ENCODE results near the gene TRIO. TPM values are rescaled to one million over a fixed set of nuclear protein-coding genes. Genes with fewer than 3 reads are reported as not detected.
A peak's percentile ranks its signal among the peaks of the same experiment; 100 is the strongest.

Gene TRIO
- total RNA-seq, 1 donor from 2014 or later: 223 TPM

DNA sequence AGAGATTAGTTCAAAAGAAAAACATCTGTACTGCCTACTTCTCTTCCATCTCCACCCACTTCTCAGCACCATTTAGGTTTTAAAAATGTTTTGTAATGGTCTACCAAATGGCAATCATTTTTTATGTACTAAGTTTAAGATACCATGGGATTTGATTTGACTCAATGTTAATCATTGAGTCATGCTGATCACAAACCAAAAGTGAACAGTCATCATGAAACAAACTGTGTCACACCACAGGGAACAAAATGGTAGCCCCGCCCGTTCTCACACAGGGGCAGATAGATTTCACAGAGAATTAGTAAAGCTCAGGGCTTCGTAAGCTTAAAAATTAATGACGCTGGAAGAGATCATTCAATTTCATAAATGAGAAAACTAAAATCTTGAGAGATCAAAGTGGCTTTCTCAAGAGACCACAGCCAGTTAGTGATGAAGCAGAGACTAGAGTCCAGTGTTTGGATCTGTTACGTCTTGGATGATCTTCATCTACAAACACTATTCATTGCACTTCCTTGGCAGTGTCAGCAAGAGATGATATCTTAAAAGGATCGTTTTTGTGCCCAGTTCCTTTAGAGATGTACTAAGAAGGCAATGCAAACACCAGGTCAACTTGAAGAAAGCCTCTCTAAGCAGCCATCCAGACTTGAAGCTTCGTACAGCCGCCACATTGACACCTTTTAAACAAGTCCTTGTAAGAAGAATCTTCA is 33.9 kb upstream of the TRIO start:
- peaks cover 1% of the 10 kb centered on the region for H3K27me3 Mint-ChIP-seq
- TF ChIP-seq, protein P1, sequence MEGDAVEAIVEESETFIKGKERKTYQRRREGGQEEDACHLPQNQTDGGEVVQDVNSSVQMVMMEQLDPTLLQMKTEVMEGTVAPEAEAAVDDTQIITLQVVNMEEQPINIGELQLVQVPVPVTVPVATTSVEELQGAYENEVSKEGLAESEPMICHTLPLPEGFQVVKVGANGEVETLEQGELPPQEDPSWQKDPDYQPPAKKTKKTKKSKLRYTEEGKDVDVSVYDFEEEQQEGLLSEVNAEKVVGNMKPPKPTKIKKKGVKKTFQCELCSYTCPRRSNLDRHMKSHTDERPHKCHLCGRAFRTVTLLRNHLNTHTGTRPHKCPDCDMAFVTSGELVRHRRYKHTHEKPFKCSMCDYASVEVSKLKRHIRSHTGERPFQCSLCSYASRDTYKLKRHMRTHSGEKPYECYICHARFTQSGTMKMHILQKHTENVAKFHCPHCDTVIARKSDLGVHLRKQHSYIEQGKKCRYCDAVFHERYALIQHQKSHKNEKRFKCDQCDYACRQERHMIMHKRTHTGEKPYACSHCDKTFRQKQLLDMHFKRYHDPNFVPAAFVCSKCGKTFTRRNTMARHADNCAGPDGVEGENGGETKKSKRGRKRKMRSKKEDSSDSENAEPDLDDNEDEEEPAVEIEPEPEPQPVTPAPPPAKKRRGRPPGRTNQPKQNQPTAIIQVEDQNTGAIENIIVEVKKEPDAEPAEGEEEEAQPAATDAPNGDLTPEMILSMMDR (IDR thresholded peaks at IDR 0.05): no peak
- DNase-seq: no peak
- ChIA-PET POLR2A (interaction anchor here (0.6 kb wide), 1 partner anchor 92 kb away, joined by 3 read pairs; no protein-coding TSS in a partner anchor), CTCF (interaction anchor here (1.0 to 3.9 kb wide), 16 partner anchors 11 to 243 kb away, joined by 3 to 70 read pairs (median 4); partner anchors contain the start of gene TRIO)
- H3K9me3 Mint-ChIP-seq: no peaks in the 10 kb centered on the region
- H3K36me3 Mint-ChIP-seq (ENCODE audit: low read depth): no peaks in the 10 kb centered on the region
- H3K4me1 Mint-ChIP-seq: peaks cover 40% of the 10 kb centered on the region
- peak overlapping the region; percentile 76 for H3K4me3 Mint-ChIP-seq
- ATAC-seq (ENCODE audit: low read depth): peak; percentile 73
- intact Hi-C loops (cut with micrococcal nuclease): loop anchor here (2.0 to 5.0 kb wide), 5 partner anchors 64 to 548 kb away; no protein-coding TSS in a partner anchor
- peak overlapping the region; percentile 80 for H3K27ac Mint-ChIP-seq

DNA sequence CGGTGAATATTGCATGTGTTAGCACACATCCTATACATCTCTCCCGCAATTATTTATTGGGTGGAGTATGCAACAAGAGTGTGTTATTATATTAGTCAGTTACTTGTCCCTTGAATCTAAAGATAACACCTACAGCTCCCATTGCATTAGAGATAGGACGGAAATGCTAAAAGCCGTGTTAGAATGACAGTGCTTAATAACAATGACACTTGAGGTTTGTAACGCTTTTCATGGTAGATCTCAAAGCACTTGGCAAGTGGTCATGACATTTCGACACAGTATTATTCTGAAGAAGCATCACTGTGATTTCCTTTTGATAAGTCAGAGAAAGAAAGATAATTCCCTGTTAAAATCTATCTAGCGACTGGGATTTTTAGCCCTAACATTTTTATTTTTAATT is 33.4 kb upstream of the TRIO start:
- no peaks in the 10 kb centered on the region for H3K36me3 Mint-ChIP-seq (ENCODE audit: low read depth)
- H3K27ac Mint-ChIP-seq: no peak overlapping the region
- intact Hi-C loops (cut with micrococcal nuclease): loop anchor here (2.0 to 5.0 kb wide), 5 partner anchors 63 to 548 kb away; no protein-coding TSS in a partner anchor
- peaks cover 40% of the 10 kb centered on the region for H3K4me1 Mint-ChIP-seq
- H3K9me3 Mint-ChIP-seq: no peaks in the 10 kb centered on the region
- no peak overlapping the region for H3K4me3 Mint-ChIP-seq
- DNase-seq (no peak), ATAC-seq (ENCODE audit: low read depth) (no peak)
- TF ChIP-seq, protein P1 (IDR thresholded peaks at IDR 0.05): no peak
- CTCF ChIA-PET: interaction anchor here (2.1 to 3.9 kb wide), 4 partner anchors 99 to 177 kb away, joined by 5 to 70 read pairs (median 13); no protein-coding TSS in a partner anchor
- H3K27me3 Mint-ChIP-seq: peaks cover 1% of the 10 kb centered on the region
- POLR2A ChIA-PET: interaction anchor here (0.6 kb wide), 1 partner anchor 91 kb away, joined by 3 read pairs; no protein-coding TSS in a partner anchor

DNA sequence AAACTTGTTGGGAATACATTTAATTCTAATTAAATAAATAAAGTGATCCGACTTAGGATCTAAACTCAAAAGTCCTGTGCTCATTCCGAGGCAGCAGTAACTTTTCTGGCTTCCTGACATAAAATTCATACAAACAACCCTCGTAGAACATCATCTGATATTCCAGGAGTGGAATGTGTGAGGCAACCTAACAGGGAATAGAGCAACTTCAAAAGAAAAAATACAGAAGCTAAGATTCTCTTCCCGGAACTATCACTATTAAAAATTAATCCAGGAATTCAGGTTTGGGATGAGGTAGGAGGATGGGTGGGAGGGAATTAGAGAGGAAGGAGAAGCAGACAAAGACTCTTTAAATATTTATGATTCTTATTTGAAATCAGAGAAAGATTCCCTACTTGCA is 32.9 kb upstream of the TRIO start:
- H3K36me3 Mint-ChIP-seq (ENCODE audit: low read depth): no peaks in the 10 kb centered on the region
- H3K27me3 Mint-ChIP-seq: peaks cover 1% of the 10 kb centered on the region
- H3K4me3 Mint-ChIP-seq: no peak overlapping the region
- no peak overlapping the region for H3K27ac Mint-ChIP-seq
- ATAC-seq (ENCODE audit: low read depth): no peak
- no peak for DNase-seq
- no peaks in the 10 kb centered on the region for H3K9me3 Mint-ChIP-seq
- H3K4me1 Mint-ChIP-seq: peaks cover 39% of the 10 kb centered on the region
- POLR2A ChIA-PET: no interaction called here
- TF ChIP-seq, protein P1 (IDR thresholded peaks at IDR 0.05): no peak
- intact Hi-C loops (cut with micrococcal nuclease): no loop called here
- CTCF ChIA-PET: interaction anchor here (3.2 to 3.9 kb wide), 2 partner anchors 99 to 160 kb away, joined by 18 to 70 read pairs; no protein-coding TSS in a partner anchor

DNA sequence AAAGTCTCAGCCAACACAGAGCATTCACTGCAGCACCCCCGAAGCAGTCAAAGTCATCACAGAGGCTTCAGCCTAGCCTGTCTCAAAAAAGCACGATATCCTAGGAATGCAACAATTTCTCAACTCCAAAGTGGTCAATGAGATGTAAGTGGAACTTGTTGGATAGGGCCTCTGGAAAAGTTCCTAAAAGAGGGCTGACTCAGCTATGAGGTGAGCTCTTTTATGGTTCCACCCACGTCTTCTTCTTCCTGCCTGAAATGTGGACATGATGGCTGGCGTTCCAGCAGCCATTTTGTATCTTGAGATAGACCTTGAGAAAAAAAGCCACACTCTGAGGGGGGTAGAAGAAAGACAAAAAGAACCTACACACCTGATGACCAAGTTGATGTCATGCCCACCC is 32.5 kb upstream of the TRIO start:
- CTCF ChIA-PET: interaction anchor here (3.2 to 3.9 kb wide), 2 partner anchors 98 to 159 kb away, joined by 18 to 70 read pairs; no protein-coding TSS in a partner anchor

More for the DNA sequence above, 32.5 kb upstream of the TRIO start:
- Mint-ChIP-seq H3K36me3 (ENCODE audit: low read depth) (no peaks in the 10 kb centered on the region), H3K27me3 (peaks cover 1% of the 10 kb centered on the region), H3K4me1 (peaks cover 37% of the 10 kb centered on the region), H3K27ac (no peak overlapping the region), H3K4me3 (no peak overlapping the region), H3K9me3 (no peaks in the 10 kb centered on the region)
- TF ChIP-seq, protein P1 (IDR thresholded peaks at IDR 0.05): no peak
- ATAC-seq (ENCODE audit: low read depth): no peak
- intact Hi-C loops (cut with micrococcal nuclease): no loop called here
- POLR2A ChIA-PET: no interaction called here
- DNase-seq: no peak
